NT2/D1 (cell line): ENCODE results near the gene PRM1.

Experiments
- SUZ12 ChIP-seq: IDR thresholded peaks from 2 replicates; pipeline ENCODE4 v1.6.1; 2011; ENCODE audit not compliant: insufficient read length, insufficient read depth; ENCODE audit errors: extremely low read depth
- ZNF274 ChIP-seq: IDR thresholded peaks from 2 replicates; pipeline ENCODE4 v1.6.1; 2011; ENCODE audit warnings: mild to moderate bottlenecking, low read depth, low read length

- no peak for TF ChIP-seq SUZ12
- no peak for TF ChIP-seq ZNF274
These were observed 48.0 kb upstream of the PRM1 start for GRCh38 chr16:11329071-11329491.
